GM18909 (cell line): ENCODE data around the gene CHKA.

ENCODE experiments used
- ATAC-seq: cut with Tn5 transposase; IDR thresholded peaks from one replicate; pipeline ENCODE4 v1.9.1; 2021; ENCODE audit warnings: mild to moderate bottlenecking; ENCODE audit not compliant: unreplicated experiment, poor library complexity

Gene CHKA

DNA sequence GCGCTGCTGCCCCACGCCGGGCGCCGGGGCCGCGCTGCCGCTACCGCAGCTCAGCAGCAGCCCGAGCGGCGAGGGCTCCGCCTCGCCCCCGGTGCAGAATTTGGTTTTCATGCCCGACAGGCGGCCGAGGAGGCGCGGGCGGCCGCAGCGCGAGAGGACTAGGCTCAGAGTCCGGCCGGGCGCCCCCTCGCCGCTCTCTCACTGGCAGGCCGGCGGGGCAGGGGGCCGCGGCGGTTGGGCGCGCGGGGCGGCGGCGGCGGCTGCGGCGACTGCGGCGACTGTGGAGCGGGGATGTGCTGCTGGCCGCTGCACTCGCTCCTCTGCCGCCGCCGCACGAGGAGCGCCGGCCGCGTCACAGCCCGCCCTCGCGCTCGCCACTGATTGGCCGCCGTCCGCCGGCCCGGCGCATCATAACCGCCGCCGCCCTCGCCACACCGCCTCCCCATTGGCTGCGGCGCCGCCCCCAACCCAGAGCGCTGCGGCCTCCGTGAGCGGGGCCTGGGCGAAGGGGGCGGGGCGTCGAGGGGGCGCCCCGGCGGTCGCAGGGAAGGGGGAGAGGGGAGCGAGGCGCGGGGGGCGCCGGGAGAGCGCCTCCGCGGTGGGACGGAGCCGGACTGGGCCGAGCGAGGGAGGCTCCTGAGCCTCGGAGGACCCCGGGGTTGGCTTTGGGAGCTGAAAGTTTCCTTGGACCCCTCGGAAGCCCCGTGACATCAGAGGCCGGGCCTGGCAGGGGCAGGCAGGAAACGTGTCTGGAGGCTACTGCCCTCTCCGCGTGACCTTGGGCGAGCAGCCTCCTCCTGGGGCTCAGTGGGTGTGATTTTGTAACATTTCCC, at the start of gene CHKA:
TSS of gene CHKA (minus strand) at position 322 of the 833 bp plus-strand sequence. CDS start at position 111, 211 bp downstream.
- peak; percentile 87 for ATAC-seq

DNA sequence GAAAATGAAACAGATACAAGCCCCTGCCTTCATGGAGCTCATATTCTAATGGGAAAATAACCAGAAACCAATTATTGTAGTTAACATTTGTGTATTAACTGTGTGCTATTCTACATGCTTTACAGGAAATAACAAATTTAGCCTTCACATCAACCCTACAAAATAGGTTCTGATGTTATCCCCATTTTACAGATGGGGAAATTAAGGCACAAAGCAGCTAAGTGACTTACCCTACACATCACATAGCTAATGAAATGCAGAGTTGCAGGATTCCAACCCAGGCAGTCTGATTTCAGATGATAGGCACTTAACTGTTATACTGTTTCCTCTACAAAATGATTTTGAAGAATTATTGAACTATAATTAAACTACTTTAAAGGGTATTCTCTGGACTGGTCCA, 48.3 kb upstream of the CHKA start:
- no peak for ATAC-seq

DNA sequence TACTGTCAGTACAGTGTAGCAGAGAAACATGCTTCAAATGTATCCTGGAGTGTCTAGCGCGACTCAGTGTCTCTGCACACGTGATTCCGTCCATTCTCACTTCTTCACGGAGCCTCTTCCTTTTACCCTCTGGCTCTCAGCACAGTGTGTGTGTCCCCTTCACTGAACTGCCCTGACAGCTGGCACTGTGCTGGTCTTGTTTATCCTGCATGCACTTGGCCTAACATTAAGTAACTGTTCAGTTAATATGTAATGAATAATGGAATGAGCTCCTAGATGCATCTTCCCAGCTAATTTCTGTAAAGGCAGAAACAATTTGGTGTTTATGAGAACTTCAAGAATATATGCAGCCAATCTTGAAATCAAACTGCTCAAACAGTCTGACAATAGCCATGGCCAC, 47.5 kb upstream of the CHKA start:
- no peak for ATAC-seq

DNA sequence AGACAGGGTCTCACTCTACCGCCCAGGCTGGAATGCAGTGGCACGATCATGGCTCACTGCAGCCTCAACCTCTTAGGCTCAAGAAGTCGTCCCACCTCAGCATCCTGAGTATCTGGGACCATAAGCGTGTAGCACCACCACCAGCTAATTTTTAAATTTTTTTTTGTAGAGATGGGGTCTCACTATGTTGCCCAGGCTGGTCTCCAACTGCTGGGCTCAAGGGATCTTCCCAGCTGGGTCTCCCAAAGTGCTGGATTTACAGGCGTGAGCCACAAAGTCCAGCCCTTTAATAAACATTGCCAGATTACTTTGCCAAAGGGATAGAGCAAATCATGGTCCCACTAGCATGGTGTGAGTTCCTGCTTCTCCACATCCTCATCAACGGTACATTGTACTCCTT, 46.3 kb upstream of the CHKA start:
- ATAC-seq, result no peak

DNA sequence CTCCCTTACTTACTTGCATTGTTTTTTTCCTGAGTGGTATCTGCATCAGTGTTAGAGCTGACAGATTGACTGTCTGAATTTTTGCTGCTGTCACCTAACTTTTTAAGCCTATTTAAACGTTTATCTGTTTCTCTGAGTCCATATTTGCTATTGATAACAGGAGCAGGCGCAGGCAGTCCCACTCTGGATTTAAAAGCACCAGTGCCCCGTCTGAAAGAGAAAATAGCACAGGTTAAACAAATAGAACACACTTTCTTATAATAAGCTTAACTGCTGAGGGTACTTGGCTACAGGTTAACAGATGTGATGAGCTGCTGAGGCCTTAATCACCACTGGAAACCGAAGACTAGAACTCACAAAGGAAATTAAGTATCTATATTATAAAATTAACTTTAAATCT, 45.8 kb upstream of the CHKA start:
- ATAC-seq, result no peak

DNA sequence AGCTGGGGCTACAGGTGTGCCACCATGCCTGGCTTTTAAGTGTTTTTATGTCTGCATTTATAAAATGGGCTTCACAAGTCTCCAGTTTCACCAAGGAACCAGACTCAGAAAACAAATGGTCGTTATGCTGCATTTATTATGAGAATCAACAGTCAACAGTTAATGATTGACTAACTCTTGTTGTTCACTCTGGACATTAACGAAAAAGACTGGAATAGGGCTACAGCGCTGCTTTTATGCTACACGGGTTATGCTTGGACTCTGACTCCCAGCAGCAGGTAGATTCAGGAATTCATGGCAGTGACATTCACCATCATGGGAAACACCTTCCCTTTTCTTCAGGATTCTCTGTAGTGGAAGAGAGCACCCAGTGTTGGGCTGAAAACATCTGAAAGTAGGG, 44.4 kb upstream of the CHKA start:
- no peak for ATAC-seq

DNA sequence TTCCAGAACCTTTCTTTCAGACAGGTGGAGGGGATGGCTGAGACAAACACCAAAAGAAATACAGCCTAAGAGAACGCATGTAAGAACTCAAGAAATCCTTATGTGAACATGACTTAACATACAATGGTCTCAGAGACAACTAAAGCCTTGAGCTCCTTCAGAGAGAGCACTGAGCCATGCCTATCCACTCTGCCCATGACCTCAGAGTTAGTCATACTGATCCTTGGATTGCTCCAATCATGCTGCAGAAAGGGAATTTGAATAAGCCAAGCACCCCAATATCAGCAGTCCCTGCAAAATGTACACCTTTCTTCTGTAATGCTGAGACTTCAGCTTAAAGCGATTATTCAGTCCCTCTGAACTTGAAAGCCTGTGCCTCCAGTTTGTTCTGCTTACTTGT, 43.2 kb upstream of the CHKA start:
- no peak for ATAC-seq

DNA sequence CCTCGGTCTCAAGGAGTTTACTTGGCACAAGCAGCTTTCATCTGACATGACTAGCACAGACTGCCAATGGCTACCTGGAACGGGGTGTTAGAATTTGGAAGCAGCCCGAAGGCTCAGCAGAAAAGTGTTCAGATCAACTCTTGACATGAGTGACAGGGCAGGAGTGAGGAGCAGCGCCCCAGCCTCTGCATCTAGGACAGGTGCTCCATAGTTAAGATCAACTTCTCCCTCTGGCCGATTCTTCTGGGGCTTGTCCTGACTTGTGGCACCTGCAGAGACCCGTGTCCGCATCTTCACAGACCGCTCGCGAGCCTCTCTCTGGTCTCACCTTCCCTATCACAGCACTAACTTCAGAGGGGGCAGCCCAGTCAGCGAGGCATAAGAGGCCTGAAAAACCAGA, 42.5 kb upstream of the CHKA start:
- no peak for ATAC-seq

DNA sequence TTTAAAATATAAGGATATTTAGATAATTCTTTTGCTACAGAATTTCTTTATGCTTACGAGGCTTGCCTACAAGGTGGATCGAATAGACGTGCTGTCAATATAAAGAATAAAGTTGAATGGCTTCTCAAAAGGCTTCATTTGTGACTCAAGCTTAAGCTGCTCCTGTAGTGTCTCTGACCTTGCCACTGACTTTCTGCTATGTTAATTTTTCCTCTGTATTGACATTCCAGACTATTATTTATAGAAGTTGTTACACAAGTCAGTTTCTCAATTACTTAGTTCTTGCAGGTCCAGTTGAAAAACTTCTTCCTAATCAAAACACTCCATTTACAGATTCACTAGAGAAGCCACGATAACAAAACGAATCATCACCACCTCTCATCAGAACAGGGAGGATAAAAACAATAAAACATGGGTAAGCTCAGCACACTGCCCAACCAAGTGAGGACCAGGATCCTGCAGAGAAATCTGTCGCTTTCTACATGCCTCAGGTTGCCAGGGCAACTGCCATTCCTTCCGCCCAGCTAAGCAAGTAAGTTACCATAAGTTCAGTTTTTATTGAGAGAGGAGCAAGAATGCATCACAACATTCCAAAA, 39.0 kb upstream of the CHKA start:
- no peak for ATAC-seq

DNA sequence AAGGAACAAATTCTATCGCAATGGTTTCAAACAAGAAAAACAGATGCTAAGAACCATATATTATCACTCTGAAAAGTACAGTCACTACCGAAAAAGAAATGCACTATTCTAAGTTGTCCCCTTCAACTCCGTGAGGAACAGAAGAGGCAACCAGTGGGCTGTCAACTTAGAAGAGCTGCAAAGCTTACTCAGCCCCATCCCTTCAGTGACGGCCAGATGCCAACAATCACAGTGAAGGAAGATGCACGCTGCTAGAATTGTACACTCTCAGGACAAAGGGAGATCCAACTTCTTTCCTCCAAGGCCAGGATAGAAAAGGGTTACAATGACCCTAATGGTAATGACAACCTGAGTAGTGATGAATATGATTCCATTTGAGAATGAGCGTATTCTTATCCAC, 38.5 kb upstream of the CHKA start:
- no peak for ATAC-seq

DNA sequence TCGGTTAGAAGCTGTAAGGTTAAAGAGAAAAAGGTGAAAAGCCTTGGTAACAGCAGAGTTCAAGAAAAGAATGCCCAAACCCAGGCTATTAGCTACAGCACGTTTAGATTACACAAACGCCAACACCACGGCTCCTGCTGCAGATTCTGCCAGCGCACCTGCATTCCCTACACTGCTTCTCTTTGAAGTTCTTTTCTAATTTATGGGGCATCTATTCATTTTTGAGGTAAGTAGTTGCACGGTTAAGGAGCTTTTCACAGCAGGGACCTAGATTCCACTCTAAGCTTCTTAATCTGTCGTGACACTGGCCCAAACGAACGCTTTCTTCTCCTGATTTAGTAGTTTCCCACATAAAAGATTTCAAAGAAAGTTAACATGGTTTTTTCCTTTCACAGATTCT, 38.0 kb upstream of the CHKA start:
- ATAC-seq, result no peak

DNA sequence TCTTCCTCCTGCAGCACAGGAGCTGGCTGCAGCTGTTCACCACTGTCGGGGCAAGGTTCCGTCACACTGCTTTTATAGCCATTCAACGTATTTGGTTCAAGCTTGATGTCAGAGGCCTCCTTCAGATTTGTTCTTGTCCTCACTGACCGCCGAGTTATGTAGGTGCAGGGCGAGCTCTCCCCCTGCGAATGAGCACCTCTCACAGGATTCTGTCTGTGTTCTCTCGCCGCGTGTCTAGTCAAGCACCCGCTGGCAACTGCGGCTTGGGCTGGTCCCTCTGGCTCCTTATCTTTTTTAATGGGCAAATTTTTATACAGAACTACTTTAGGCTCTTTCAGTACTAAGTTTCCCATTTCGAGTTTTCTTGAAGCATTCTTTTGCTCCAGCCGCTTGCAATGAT, 37.4 kb upstream of the CHKA start:
- ATAC-seq, result no peak

DNA sequence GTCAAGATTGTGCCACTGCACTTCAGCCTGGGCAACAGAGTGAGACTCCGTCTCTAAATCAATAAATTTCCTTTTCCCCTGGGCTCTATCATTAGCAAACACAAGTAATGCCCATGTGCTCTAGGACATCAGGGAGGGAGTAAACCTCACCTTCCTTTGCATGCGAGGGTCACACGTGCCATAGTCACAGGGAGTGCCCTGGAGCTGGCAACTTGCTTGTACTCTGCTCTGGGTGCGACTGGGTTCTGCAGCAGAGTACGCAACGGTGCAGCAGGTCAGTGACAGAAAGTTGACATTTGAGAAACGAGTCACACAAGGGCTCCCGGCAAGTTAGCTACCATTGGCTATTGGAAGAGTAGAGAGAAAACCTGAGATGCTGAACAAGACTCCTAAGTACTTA, 32.6 kb upstream of the CHKA start:
- ATAC-seq, result no peak

DNA sequence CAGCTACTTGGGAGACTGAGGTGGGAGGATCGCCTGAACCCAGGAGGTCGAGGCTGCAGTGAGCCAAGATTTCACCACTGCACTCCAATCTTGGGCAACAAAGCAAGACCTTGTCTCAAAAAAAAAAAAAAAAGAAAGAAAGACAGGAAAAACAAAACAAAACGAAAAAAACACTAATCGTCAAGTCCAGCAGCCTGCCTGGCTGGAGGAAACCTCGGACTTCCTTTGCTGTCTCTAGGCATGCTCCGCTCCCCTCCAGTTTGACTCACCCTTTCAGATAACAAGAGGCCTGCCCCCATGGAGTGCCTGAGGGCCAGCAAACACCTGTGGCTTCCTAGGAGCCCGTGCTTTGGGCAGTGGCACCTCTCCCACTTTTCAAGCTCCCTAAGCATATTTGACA, 28.8 kb upstream of the CHKA start:
- no peak for ATAC-seq

DNA sequence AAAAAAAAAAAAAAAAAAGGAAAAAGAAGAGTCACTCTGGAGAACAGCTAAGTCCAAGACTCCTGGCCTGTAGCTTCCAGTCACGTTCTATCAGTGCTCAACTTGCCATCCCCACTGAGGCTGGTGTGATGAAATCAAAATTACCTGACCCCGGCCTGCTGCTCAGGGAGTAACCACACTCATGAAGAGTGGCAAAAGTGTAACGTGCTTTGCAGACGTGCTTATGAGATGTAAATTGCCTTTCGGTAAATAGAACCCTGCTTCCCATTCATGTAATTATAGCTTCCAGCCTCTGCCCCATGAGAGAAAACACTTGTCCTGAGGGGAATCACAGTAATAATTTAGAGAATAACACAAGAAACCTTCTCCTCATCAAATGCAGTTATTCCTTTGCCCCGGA, 28.2 kb upstream of the CHKA start:
- ATAC-seq, result no peak

DNA sequence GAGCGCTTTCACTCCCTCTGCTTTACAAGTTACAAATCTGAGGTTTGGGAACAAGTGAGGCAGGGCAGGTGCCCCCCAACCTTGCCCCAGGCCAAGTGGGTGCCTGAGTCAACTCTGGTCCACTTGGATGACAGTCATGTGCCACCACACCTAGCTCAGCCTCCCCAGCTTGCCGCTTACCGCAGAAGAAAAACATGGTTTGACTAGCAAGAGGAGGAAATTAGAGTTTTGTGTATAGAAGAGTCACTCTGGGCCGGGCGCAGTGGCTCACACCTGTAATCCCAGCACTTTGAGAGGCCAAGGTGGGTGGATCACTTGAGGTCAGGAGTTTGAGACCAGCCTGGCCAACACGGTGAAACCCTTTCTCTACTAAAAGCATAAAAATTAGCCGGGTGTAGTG, 27.7 kb upstream of the CHKA start:
- no peak for ATAC-seq

DNA sequence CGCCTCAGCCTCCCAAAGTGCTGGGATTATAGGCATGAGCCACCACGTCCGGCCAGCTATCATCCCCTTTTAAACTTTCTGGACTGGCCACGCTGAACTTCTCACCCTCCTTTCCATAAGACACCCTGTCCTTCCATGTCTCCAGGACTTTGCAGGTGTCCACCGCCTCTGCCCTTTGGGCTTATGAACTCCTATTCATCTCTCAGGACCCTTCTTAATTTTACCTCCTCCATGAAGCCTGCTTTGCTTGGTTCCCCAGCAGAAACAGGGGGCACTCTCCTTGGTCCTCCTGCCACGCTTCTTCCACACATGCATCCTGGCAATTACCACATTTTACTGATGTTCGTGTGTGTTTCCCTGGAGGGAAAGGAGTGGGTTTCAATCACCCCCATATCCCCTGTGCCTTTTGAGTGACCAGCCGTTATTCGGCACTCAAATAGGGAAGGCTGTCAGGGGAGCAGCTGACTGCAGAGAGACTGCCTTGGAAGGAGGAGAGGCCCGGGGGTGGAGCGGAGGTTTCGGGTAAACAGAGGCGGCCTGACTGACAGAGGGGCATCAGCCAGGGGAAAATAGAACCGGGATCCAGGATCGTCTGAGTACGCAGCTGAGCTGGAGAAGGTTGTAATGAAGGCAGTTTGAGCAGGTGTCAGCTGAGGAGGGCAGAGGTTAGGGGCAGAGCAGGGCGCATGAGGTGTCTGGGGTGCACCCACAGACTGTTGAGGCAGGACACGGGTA, 27.1 kb upstream of the CHKA start:
- no peak for ATAC-seq

DNA sequence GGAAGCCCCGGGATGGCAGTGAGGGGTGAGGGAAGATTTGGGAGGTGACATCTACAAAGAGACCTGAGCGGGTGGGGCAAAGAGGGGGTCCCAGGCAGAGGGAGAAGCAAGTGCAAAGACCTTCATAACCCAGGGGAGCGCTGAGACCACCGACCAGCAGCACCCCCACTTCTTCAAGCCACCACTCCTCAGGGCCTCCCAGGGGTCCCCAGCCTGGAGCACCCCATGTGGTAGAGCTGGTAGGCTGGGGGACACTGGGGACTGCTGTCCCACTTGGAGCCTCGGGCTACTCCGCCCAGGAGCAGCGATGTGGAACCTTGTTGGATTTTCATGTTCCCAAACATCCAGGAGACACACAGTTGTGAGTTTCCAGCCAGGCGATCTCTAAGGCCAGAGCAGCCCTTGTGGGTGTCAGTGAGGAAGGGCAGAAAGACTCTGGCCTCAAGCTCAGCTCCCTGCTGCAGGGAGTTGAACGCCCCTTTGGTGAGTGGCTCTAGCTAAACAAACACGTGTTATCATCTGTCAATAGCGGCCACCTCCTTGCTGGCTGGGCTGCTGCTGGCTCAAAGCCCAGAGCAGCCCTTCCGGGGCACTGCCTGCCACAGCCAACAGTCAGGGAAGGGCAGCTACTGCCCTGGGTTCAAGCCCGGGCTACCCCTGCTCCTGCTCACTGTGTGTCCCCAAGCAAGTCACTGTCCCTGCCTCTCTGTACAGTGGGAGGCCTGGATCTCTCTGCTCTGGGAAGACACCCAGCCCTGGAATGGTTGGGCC, 25.7 kb upstream of the CHKA start:
- no peak for ATAC-seq

DNA sequence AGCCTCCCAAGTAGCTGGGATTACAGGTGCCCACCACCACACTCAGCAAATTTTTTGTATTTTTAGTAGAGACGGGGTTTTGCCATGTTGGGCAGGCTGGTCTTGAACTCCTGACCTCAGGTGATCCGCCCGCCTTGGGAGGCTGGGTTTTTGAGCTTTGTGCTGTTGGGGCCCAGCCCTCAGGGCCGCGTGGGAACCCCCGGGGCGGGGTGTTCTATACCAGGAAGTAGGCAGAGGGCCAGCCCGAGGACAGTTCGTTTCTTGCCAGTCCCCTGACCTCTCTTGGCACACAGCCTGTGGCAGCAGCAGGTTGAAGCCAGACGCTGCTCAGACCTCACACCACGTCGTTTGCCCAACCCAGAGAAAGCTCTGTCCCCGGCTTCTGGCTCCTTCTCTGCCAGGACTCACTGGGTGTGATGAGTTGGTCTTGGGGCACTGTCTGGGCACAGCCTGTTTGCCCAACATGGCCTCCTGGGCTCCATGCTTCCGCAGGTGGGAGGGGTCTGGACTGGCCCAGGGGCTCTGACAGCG, 24.9 kb upstream of the CHKA start:
- no peak for ATAC-seq

DNA sequence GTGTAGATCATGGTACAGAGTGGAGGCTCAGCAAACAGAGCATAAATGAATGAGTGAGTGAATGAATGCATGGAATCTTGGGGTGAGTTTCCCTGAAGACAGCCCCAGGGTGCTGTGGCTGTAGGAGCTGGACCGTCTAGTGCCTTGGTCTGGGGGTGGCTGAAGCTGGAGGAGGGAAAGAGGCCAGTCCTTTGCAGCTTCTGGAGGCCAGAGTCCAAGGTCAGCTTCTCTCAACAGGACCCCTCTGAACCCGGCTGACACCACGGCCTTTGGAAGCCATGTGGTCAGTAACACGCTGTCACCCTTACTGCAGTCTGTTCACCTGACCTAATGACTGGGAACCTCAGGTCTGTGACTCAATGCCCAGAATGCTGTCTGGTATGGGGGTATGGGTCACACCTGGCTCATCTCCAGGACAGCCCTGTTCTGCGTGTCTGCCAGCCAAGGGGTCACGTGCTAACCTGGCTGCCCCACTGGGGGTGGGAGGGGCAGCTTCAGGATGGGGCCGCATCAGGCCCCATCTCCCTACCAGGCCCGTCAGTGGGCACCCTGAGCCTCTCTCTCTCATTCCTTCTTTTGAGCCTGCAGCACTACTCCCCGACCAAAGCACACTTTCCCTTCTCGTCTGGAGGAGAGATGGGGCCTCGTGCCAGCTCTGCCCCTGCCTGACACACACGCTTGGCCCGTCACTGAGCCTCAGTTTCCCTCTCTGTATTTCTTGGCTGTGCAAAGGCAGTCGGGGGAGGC, 24.1 kb upstream of the CHKA start:
- ATAC-seq, result no peak
